Stimulated activated CD8-positive, alpha-beta memory T cell treated with anti-CD3 and anti-CD28 coated beads, Interleukin-2, amount 100 ng/mL, for 48 hours (primary cell): ENCODE results near the gene TSACC.
"Not testable (repeated sequence)": the region's sequence is repeated elsewhere in the genome, so short reads cannot be mapped to it uniquely, and the experiment has no call there.

Experiments
- DNase-seq, 2 donors: peaks; one replicate each; pipeline ENCODE4 v3.0.0-alpha.2; 2020; ENCODE audit warnings: low read depth in 2 of 2

Gene TSACC

GRCh38 chr1:156338180-156338976, at the start of gene TSACC, which contains the start of gene CCT3:
Gene TSACC, plus strand, starts transcription at chr1:156338526. Its CDS starts 1,232 bp downstream, at chr1:156339758.
Gene CCT3, minus strand, starts transcription at chr1:156338292. Its CDS starts 108 bp downstream, at chr1:156338184.
- peak; percentile 98 for DNase-seq

- DNase-seq = no peak
Measured at GRCh38 chr1:156289857-156290256, 48.5 kb upstream of the TSACC start.

- DNase-seq = peak in 1 of 2 donors; percentile 23
Measured at GRCh38 chr1:156291226-156292061, 46.9 kb upstream of the TSACC start.

GRCh38 chr1:156293098-156293434, 45.3 kb upstream of the TSACC start:
- no peak for DNase-seq

GRCh38 chr1:156293895-156294294, 44.4 kb upstream of the TSACC start:
- no peak for DNase-seq

- DNase-seq = peak; percentile 26 to 34
Measured at GRCh38 chr1:156295391-156295947, 42.9 kb upstream of the TSACC start, which contains the start of gene GLMP. Gene GLMP, minus strand, starts transcription at chr1:156295679. Its CDS starts 34 bp downstream, at chr1:156295645.

- DNase-seq = no peak
Measured at GRCh38 chr1:156298852-156299357, 39.4 kb upstream of the TSACC start, which contains the start of gene VHLL. Gene VHLL, minus strand, starts transcription at chr1:156299307. Its CDS starts 118 bp downstream, at chr1:156299189.

- DNase-seq = no peak
Measured at GRCh38 chr1:156303241-156303640, 35.1 kb upstream of the TSACC start.

GRCh38 chr1:156305215-156305614, 33.1 kb upstream of the TSACC start:
- no peak for DNase-seq

- DNase-seq = no peak
Measured at GRCh38 chr1:156308078-156308477, 30.2 kb upstream of the TSACC start.

GRCh38 chr1:156310962-156311361, 27.4 kb upstream of the TSACC start:
- no peak for DNase-seq

GRCh38 chr1:156316909-156317308, 21.4 kb upstream of the TSACC start:
- DNase-seq = no peak

- DNase-seq = no peak
Measured at GRCh38 chr1:156319664-156320063, 18.7 kb upstream of the TSACC start.

GRCh38 chr1:156320560-156320959, 17.8 kb upstream of the TSACC start:
- DNase-seq = no peak

GRCh38 chr1:156323179-156323578, 15.1 kb upstream of the TSACC start:
- not testable (repeated sequence) for DNase-seq

- DNase-seq = no peak
Measured at GRCh38 chr1:156336242-156336641, 2.1 kb upstream of the TSACC start.

GRCh38 chr1:156337052-156337887, 1.1 kb upstream of the TSACC start:
- no peak for DNase-seq

- no peak for DNase-seq
Measured at GRCh38 chr1:156337888-156338179, 492 bp upstream of the TSACC start.

GRCh38 chr1:156342166-156342955, 4.0 kb downstream of the TSACC start:
- no peak for DNase-seq

GRCh38 chr1:156344409-156344808, 6.1 kb downstream of the TSACC start:
- DNase-seq = no peak
